Measurements from ENCODE around the gene DENND1A. TPM values are rescaled to one million over a fixed set of nuclear protein-coding genes. Genes with fewer than 3 reads are reported as not detected.
A peak's percentile ranks its signal among the peaks of the same experiment; 100 is the strongest.

DENND1A gene
- polyA plus RNA-seq, 6 donors from 2014 or later = 4.0 to 9.5 (median 5.3) TPM

DNA sequence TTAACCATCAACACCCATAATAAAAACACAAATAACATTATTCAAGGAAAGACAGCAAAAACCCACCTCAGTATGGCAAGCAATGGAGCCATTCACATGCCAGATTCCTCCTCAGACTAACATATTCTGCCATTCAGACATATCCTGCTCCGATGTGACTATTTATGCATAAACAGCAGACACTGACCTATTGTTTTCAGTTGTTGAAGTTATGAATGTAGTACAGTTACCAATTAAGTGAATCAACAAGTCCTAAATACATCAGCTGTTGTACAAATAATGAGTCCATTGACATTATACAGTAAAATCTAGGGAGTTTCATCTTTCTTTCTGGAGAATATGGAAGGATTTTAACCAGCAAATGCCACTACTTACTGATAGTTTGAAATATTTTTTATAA lies 131.7 kb downstream of the DENND1A start:
- ATAC-seq (ENCODE audit: low read depth in 2 of 2) = no peak
- no peaks in the 10 kb centered on the region for H3K9me3 Mint-ChIP-seq
- no peaks in the 10 kb centered on the region for H3K27me3 Mint-ChIP-seq
- H3K36me3 Mint-ChIP-seq = no peaks in the 10 kb centered on the region
- peak overlapping the region in 1 of 6 donors; percentile 32 for H3K27ac Mint-ChIP-seq
- no peak overlapping the region for H3K4me3 Mint-ChIP-seq
- peaks cover 4 to 11% (median 11%) of the 10 kb centered on the region in 3 donors for H3K4me1 Mint-ChIP-seq
- DNase-seq = no peak

DNA sequence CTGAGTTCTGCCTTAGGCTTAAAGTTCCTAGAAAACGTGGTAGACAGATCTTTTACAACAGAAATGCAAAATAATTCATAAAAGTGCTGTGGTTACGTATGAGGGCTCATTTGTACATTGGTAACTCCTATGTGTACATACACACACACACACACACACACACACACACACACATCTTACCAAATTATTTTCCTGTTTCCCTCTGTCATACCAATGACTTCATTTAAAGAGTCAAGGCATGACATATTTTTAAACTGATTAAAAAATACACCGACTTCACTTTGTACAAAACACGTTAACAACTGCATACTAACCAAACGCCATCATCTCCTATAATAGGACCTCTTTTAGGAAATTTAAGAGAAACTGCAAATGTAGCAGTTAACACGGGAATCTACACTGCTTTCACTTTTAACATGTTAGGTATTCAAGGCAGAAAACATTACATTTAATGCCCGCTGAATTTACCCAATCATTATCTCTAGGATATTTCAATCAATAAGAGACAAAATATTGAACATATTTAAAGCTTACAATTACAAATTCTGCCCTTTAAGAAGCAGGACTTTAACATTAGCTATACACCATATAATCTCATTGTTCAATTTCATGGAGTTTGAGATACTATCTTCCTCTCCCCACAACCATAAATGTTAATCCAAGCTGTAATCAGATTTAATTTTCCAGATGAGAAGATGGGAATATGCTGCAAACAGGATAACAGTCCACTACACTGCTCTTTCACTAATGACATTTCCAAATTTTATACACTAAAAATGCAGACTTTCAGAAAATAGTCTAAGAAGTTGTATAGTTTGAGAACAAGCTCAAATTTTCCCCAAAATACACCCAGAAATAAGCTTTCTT lies 133.1 kb downstream of the DENND1A start:
- Mint-ChIP-seq H3K36me3 (peaks cover 8 to 10% of the 10 kb centered on the region in 2 donors), H3K9me3 (no peaks in the 10 kb centered on the region), H3K4me1 (peaks cover 4 to 11% (median 11%) of the 10 kb centered on the region in 3 donors), H3K27me3 (no peaks in the 10 kb centered on the region), H3K4me3 (peak overlapping the region; percentile 14 to 73 (median 62)), H3K27ac (peak overlapping the region in 5 of 6 donors; percentile 0 to 73 (median 6))
- DNase-seq (no peak), ATAC-seq (ENCODE audit: low read depth in 2 of 2) (no peak)

DNA sequence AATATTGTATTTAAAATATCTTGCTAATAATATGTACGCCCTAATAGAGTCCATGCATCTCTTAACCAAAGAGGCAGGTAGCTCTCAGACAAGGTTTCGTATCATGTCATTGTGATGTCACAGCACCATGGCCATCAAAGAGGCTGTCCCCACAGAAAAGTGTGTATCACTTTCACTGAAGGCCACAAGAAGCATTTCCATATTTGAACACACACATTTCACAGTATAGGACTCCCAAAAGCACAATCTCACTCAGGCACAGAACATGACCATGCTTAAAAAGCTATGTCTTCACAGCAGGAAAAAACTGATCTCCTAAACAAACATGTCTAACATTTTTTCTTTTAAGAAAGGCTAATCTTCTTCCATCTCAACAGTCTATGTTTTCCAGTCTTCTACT lies 133.8 kb downstream of the DENND1A start:
- peak overlapping the region in 1 of 6 donors; percentile 38 for H3K27ac Mint-ChIP-seq
- no peaks in the 10 kb centered on the region for H3K9me3 Mint-ChIP-seq
- H3K4me1 Mint-ChIP-seq = peaks cover 4 to 11% (median 11%) of the 10 kb centered on the region in 3 donors
- DNase-seq (no peak), ATAC-seq (ENCODE audit: low read depth in 2 of 2) (no peak)
- H3K4me3 Mint-ChIP-seq = peak overlapping the region in 1 of 8 donors; percentile 70
- H3K36me3 Mint-ChIP-seq = peaks cover 10 to 11% of the 10 kb centered on the region in 2 donors
- no peaks in the 10 kb centered on the region for H3K27me3 Mint-ChIP-seq

DNA sequence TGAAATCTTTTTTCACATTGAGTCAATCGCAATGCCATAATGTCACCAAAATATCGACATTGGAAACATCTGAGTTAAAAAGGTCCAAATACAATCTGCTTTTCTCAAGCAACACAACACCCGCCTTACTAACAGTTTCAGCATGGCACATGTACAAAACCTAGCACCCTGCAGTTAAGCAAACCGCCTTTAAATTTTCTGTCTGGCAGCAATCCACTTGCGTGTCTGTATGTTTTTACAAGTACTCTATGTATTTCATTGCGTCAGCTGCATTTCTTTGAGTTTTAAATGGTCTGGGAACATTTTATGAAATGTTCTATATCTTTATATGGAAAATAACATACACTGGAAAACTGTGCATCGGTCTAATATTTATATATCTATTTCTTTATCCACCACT lies 134.6 kb downstream of the DENND1A start:
- no peak overlapping the region for H3K27ac Mint-ChIP-seq

DNA sequence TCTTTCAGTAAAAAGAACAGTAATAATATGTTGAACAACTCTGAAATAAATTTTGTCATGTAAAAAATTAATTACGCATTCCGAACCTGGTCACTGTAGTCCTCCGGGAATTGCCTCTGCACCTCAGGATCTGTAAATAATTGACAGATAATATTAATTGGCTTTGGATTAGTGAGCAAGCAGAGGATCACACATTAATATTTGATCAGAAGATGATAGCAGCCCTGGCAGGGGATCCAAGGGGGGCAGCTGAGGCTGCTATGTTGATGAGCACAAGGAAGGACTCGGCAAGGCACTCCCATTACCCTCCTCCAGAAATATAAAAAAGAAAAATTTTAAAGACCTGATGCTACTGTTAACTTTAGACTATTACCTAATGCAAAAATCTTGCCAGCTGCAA lies 137.4 kb downstream of the DENND1A start:
- ATAC-seq (ENCODE audit: low read depth in 2 of 2) = no peak
- no peak for DNase-seq
- Mint-ChIP-seq H3K36me3 (peaks cover 10 to 11% of the 10 kb centered on the region in 2 donors), H3K27me3 (no peaks in the 10 kb centered on the region), H3K9me3 (no peaks in the 10 kb centered on the region), H3K4me3 (no peak overlapping the region), H3K4me1 (peaks cover 4 to 11% (median 7%) of the 10 kb centered on the region in 3 donors), H3K27ac (no peak overlapping the region)

More for the DNA sequence above, 134.6 kb downstream of the DENND1A start:
- no peak for DNase-seq
- H3K4me1 Mint-ChIP-seq = peaks cover 4 to 11% (median 11%) of the 10 kb centered on the region in 3 donors
- H3K4me3 Mint-ChIP-seq = no peak overlapping the region
- no peaks in the 10 kb centered on the region for H3K27me3 Mint-ChIP-seq
- peaks cover 10 to 11% of the 10 kb centered on the region in 2 donors for H3K36me3 Mint-ChIP-seq
- no peaks in the 10 kb centered on the region for H3K9me3 Mint-ChIP-seq
- no peak for ATAC-seq (ENCODE audit: low read depth in 2 of 2)

DNA sequence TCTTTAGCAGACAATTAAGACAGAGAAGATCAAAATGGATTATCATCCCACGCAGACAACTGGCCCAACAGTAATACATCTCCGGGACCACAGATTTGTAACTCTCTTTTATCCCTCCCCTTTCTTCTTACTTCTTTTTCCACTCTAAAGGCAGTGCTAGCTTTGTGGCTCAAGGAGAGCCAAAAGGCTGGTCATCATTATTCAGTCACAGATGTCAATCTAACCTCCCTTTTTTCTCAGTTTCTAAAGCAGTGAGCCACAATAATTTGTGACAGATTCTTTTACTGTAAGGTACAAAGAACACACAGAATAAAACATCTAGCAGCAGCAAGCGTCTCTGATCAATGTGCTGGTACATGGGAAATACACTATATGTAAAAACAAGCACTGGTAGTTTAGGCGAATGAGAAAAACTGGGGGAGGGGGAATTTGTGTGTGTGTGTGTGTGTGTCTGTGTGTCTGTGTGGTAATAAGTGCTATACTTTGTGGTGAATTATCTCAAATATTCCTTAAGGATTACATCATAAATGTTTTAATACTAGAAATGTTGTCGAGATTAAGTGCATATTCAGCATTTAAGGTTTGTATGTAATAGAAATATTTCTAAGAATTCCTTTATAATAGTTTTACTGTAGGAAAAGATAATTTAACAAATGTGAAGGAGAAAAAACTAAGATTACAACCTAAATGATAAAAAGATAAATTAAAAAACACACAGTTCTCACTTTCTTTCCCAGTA lies 140.2 kb downstream of the DENND1A start:
- Mint-ChIP-seq H3K4me3 (no peak overlapping the region), H3K9me3 (no peaks in the 10 kb centered on the region), H3K36me3 (peaks cover 10 to 11% of the 10 kb centered on the region in 2 donors), H3K4me1 (no peaks in the 10 kb centered on the region), H3K27me3 (no peaks in the 10 kb centered on the region), H3K27ac (no peak overlapping the region)
- no peak for DNase-seq
- no peak for ATAC-seq (ENCODE audit: low read depth in 2 of 2)

DNA sequence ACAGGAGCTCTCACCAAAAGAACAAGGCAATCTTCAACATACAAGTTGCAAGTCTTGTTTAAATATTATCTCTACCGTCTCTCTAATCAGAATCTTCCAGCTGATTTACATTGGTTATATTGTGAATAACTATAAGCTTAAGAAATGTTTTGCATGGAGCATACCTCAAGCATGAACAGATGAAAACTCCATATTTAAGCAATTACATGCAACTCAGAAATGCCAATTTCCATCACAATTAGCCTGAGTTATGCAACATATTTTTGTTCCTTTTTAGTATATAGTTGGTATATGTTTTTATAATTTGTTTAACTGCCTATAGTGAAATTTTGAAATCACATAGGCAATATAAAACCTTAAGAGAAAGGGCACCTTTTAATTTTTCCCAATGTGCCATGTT lies 142.5 kb downstream of the DENND1A start:
- peaks cover 6 to 14% of the 10 kb centered on the region in 2 donors for H3K36me3 Mint-ChIP-seq
- DNase-seq (no peak), ATAC-seq (ENCODE audit: low read depth in 2 of 2) (no peak)
- peak overlapping the region in 1 of 6 donors; percentile 94 for H3K27ac Mint-ChIP-seq
- H3K27me3 Mint-ChIP-seq = no peaks in the 10 kb centered on the region
- peaks cover 0 to 4% (median 0%) of the 10 kb centered on the region in 3 donors for H3K4me1 Mint-ChIP-seq
- no peaks in the 10 kb centered on the region for H3K9me3 Mint-ChIP-seq
- H3K4me3 Mint-ChIP-seq = no peak overlapping the region

DNA sequence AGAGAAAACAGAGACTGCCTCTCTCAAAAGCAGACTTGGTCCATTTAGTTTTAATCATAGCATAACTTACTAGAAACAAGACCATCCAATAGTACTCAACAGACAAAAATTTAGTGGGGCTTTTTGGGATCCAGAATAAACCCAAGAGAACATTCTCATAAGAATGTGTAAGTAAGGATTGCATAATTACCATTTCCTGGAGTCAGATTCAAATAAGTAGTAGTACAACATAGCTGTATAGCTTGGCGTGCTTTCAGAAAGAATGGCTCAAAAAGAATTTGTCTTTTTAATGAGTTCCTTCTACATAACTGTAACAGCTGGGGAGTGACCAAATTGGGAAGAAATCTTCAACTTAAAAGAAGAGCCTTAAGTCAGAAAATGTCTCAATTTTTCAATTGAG lies 145.4 kb downstream of the DENND1A start:
- no peaks in the 10 kb centered on the region for H3K9me3 Mint-ChIP-seq
- DNase-seq (no peak), ATAC-seq (ENCODE audit: low read depth in 2 of 2) (no peak)
- H3K27me3 Mint-ChIP-seq = no peaks in the 10 kb centered on the region
- no peak overlapping the region for H3K4me3 Mint-ChIP-seq
- no peak overlapping the region for H3K27ac Mint-ChIP-seq
- peaks cover 0 to 6% of the 10 kb centered on the region in 2 donors for H3K36me3 Mint-ChIP-seq
- peaks cover 0 to 4% (median 0%) of the 10 kb centered on the region in 3 donors for H3K4me1 Mint-ChIP-seq

DNA sequence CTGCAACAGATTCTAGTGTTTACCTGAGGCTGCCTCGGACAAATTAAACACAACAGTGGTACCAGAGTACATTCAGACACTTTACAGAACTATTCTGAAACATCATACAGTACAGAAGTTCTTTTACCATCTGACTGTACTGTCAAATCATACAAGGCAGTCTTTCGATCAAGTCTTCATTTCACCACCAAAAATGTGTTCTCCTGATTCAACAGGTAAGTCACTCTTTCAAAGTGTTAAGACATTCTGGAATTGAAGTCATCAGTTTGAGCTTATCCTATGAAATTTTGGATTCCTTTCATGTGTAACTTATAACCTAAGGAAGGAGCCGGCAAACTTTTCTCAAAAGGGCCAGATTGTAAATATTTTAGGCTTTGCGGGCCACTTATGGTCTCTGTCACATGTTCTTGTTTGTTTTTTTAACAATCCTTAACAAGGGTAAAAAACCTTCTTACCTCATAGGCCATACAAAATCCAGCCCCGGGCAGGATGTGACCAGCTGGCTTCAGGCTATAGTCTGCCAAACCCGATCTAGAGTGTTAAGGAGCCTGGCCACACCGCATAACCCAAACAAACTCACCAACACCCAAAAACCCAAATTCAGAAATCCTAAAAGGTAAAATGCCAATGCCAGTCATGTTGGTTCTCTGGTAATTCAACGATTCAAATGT lies 151.6 kb downstream of the DENND1A start:
- Mint-ChIP-seq H3K36me3 (no peaks in the 10 kb centered on the region), H3K4me3 (no peak overlapping the region), H3K4me1 (peaks cover 0 to 12% (median 8%) of the 10 kb centered on the region in 3 donors), H3K27me3 (no peaks in the 10 kb centered on the region), H3K27ac (no peak overlapping the region), H3K9me3 (no peaks in the 10 kb centered on the region)
- ATAC-seq (ENCODE audit: low read depth in 2 of 2) (no peak), DNase-seq (no peak)

DNA sequence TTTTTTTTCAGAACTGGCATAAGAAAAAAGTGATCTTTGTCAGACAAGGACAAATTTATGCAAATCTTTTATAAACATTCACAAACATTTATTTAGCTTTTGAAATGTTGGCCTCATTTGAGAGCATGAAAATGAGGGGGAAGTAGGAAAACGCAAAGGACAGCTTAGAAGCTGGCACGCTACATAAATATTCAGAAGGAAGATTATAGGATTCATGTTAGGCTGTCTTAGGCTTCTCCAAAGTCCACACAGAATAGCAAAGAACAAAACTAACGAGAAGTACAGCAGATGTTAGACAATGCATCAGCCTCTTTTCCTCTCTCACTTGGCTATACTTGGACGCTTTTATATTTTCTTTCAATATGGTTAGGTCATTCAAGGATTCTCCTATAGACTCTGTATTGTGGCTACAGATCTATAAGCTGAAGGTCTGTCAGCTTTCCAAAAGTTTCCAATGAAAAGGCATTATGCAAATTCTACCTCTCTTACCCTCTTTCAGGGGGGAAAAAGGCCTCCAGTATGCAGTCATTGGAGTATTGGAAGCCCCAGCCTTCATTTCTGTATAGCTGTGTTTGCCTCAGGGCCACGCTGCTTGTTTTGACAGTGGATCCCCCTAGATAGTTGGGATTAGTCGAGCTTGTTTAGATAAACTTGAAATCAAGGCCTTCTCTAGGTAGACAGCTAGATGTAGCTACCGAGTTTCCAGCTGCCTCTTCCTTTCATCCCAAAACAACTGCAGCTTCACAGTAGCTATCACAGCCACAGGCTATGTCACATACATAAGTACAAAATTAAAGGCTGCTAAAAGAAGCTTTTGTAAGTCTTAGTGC lies 153.0 kb downstream of the DENND1A start:
- ATAC-seq (ENCODE audit: low read depth in 2 of 2) = no peak
- Mint-ChIP-seq H3K9me3 (no peaks in the 10 kb centered on the region), H3K4me3 (no peak overlapping the region), H3K27me3 (no peaks in the 10 kb centered on the region), H3K36me3 (no peaks in the 10 kb centered on the region), H3K27ac (no peak overlapping the region), H3K4me1 (peaks cover under 1 to 12% (median 9%) of the 10 kb centered on the region in 3 donors)
- DNase-seq = no peak

DNA sequence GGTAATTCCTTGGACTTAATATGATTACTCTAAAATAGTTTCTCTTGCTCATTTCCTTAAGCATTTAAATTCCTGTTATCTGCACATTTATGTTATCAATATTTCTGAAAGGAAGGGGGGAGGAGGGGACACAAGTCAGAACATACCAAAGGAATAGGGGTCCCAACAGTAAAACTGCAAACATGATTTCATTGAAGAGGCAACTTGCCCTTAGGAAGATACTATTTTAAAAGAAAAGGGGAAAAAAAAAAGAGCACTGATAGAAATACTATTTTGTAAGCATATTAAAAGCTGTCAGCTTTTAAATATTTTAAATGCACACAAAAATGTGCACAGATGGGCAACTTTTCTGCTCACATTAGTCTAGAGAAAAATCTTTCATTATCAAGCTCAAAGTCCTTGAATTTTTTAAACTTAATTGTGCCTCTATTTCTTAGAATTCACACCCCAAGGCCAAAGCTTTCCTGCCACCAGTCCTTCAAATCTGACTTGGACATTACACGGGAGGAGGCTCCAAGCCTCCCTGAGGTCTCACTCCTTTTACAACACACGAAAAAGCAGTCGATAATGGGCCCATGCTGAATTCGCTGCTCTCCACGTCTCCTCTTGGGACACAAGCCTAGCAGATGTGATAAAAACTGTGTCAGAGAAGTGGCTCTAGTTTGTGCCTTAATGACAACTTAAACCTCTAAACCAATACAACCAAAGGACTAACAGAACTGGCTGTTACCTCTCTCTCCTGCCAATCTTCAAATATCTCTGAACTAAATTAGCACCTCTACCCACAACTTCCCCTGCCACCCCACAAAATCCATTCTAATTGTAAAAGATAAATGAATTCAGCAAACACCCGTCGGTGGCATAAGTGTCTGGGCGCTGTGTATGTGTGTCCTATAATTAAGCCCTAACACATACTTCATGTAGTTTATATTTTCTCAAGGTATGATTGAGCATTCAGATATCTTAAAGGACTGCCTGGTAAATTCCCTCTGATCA lies 154.3 kb downstream of the DENND1A start:
- H3K36me3 Mint-ChIP-seq = no peaks in the 10 kb centered on the region
- no peak overlapping the region for H3K4me3 Mint-ChIP-seq
- H3K4me1 Mint-ChIP-seq = peaks cover 7 to 14% (median 12%) of the 10 kb centered on the region in 3 donors
- H3K27me3 Mint-ChIP-seq = no peaks in the 10 kb centered on the region
- H3K9me3 Mint-ChIP-seq = no peaks in the 10 kb centered on the region
- peak overlapping the region in 1 of 6 donors; percentile 42 for H3K27ac Mint-ChIP-seq
- ATAC-seq (ENCODE audit: low read depth in 2 of 2) (no peak), DNase-seq (no peak)

DNA sequence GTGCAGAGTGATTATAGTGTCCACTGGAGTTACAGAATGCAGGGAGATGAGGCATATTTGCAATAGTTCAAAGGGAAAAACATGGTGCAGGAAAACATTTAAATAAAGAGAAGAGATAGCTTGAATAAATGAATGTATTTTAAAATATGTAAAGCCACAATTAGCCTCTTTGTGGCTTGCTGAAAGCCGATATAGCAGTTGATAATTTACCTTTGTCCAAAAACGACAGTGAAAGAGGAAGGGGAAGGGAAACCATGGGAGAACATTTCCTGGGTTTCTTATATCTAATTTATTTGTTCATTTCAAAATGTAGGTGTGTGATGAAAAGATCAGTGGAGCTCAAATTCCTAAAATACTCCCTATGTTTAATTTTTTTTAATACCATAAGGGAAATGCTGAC lies 156.1 kb downstream of the DENND1A start:
- no peaks in the 10 kb centered on the region for H3K27me3 Mint-ChIP-seq
- DNase-seq (no peak), ATAC-seq (ENCODE audit: low read depth in 2 of 2) (no peak)
- H3K4me3 Mint-ChIP-seq = no peak overlapping the region
- peaks cover 15 to 23% (median 19%) of the 10 kb centered on the region in 3 donors for H3K4me1 Mint-ChIP-seq
- H3K36me3 Mint-ChIP-seq = no peaks in the 10 kb centered on the region
- no peaks in the 10 kb centered on the region for H3K9me3 Mint-ChIP-seq
- peak overlapping the region in 2 of 6 donors; percentile 61 to 63 for H3K27ac Mint-ChIP-seq

All from naive B cell (primary cell).